H9 (cell line): Measurements from ENCODE around the gene OPHN1. TPM values are rescaled to one million over a fixed set of nuclear protein-coding genes. Genes with fewer than 3 reads are reported as not detected.

Experiments
- DNase-seq: peaks from one replicate; pipeline ENCODE4 v3.0.0-alpha.2; 2017
- H2AFZ ChIP-seq: one replicate; pipeline ENCODE4 v1.6.1; 2013; ENCODE audit warnings: mild to moderate bottlenecking, low read length, control low read depth, moderate library complexity
- H2AK5ac ChIP-seq: 2 replicates; pipeline ENCODE4 v1.6.1; 2013; ENCODE audit warnings: low read length, control low read depth, mixed read lengths; ENCODE audit not compliant: insufficient read length
- H2BK120ac ChIP-seq: one replicate; pipeline ENCODE4 v1.6.1; 2013; ENCODE audit warnings: low read depth, mild to moderate bottlenecking, low read length, control low read depth, inconsistent platforms; ENCODE audit not compliant: poor library complexity, severe bottlenecking
- H2BK12ac ChIP-seq: 2 replicates; pipeline ENCODE4 v1.6.1; 2013; ENCODE audit warnings: low read length, control low read depth, mixed read lengths, low read depth; ENCODE audit not compliant: insufficient read length
- H2BK15ac ChIP-seq: 2 replicates; pipeline ENCODE4 v1.6.1; 2013; ENCODE audit warnings: low read depth, low read length, control low read depth
- H2BK20ac ChIP-seq: one replicate; pipeline ENCODE4 v1.6.1; 2013; ENCODE audit warnings: low read depth, mild to moderate bottlenecking, low read length, control low read depth, inconsistent platforms; ENCODE audit not compliant: poor library complexity, severe bottlenecking
- H2BK5ac ChIP-seq: 2 replicates; pipeline ENCODE4 v1.6.1; 2013; ENCODE audit warnings: low read length, control low read depth, mixed read lengths; ENCODE audit not compliant: insufficient read length
- H3K14ac ChIP-seq: 2 replicates; pipeline ENCODE4 v1.6.1; 2013; ENCODE audit warnings: low read length, control low read depth; ENCODE audit not compliant: insufficient read depth
- H3K18ac ChIP-seq: 2 replicates; pipeline ENCODE4 v1.6.1; 2013; ENCODE audit warnings: low read depth, mild to moderate bottlenecking, mixed read lengths, low read length, control low read depth; ENCODE audit not compliant: insufficient read length
- H3K23ac ChIP-seq: 2 replicates; pipeline ENCODE4 v1.6.1; 2013; ENCODE audit warnings: low read length, control low read depth, mixed read lengths, low read depth; ENCODE audit not compliant: insufficient read length
- H3K23me2 ChIP-seq: 2 replicates; pipeline ENCODE4 v1.6.1; 2013; ENCODE audit warnings: low read depth, mild to moderate bottlenecking, mixed read lengths, low read length, control low read depth; ENCODE audit not compliant: insufficient read length, poor library complexity, severe bottlenecking
- H3K27ac ChIP-seq: 2 replicates; pipeline ENCODE4 v1.5.1; 2013; ENCODE audit warnings: low read length, control low read depth, mixed read lengths, low read depth; ENCODE audit not compliant: insufficient read length
- H3K27me3 ChIP-seq: 2 replicates; pipeline ENCODE4 v1.6.1; 2013; ENCODE audit warnings: low read length, control low read depth, inconsistent platforms; ENCODE audit not compliant: insufficient read depth
- H3K4ac ChIP-seq: 2 replicates; pipeline ENCODE4 v1.6.1; 2013; ENCODE audit warnings: low read depth, mild to moderate bottlenecking, control low read depth, inconsistent platforms, low read length, moderate library complexity
- H3K4me1 ChIP-seq: 2 replicates; pipeline ENCODE4 v1.6.1; 2013; ENCODE audit warnings: low read length, control low read depth, inconsistent platforms; ENCODE audit not compliant: insufficient read depth
- H3K4me2 ChIP-seq: 2 replicates; pipeline ENCODE4 v1.6.1; 2013; ENCODE audit warnings: low read length, control low read depth, mixed read lengths; ENCODE audit not compliant: insufficient read length, insufficient read depth
- H3K56ac ChIP-seq: 2 replicates; pipeline ENCODE4 v1.6.1; 2013; ENCODE audit warnings: low read depth, mild to moderate bottlenecking, mixed read lengths, low read length, control low read depth; ENCODE audit not compliant: insufficient read length
- H3K79me1 ChIP-seq: 2 replicates; pipeline ENCODE4 v1.6.1; 2013; ENCODE audit warnings: low read depth, mild to moderate bottlenecking, moderate library complexity, low read length, control low read depth, inconsistent platforms; ENCODE audit not compliant: insufficient read depth, poor library complexity, severe bottlenecking
- H3K79me2 ChIP-seq: 2 replicates; pipeline ENCODE4 v1.6.1; 2013; ENCODE audit warnings: low read length, control low read depth, inconsistent platforms; ENCODE audit not compliant: insufficient read depth
- H3K9ac ChIP-seq: 2 replicates; pipeline ENCODE4 v1.6.1; 2013; ENCODE audit warnings: low read length, control low read depth, mixed read lengths; ENCODE audit not compliant: insufficient read length; ENCODE audit errors: extremely low read depth
- H3K9me3 ChIP-seq: one replicate; pipeline ENCODE4 v1.6.1; 2013; ENCODE audit warnings: low read depth, low read length, inconsistent platforms; ENCODE audit not compliant: control insufficient read depth
- H3T11ph ChIP-seq: one replicate; pipeline ENCODE4 v1.6.1; 2013; ENCODE audit warnings: mild to moderate bottlenecking, low read length, control low read depth, inconsistent platforms
- H4K20me1 ChIP-seq: one replicate; pipeline ENCODE4 v1.6.1; 2013; ENCODE audit not compliant: control insufficient read depth, insufficient read length, insufficient read depth
- H4K5ac ChIP-seq: 2 replicates; pipeline ENCODE4 v1.6.1; 2013; ENCODE audit warnings: low read depth, mild to moderate bottlenecking, mixed read lengths, low read length, control low read depth; ENCODE audit not compliant: insufficient read length
- H4K8ac ChIP-seq: replicated peaks from 2 replicates; pipeline ENCODE4 v1.6.1; 2013; ENCODE audit warnings: low read length, control low read depth, mixed read lengths, low read depth; ENCODE audit not compliant: insufficient read length
- H4K91ac ChIP-seq: 2 replicates; pipeline ENCODE4 v1.6.1; 2013; ENCODE audit warnings: low read depth, mild to moderate bottlenecking, moderate library complexity, mixed read lengths, low read length, control low read depth; ENCODE audit not compliant: insufficient read length
- H3K27ac Mint-ChIP-seq, 3 experiments: 2 replicates in 2 of 3; 3 replicates in 1 of 3; pipeline ENCODE4 v1.8.0; 2020 to 2021; ENCODE audit warnings: mixed read lengths in 3 of 3, mild to moderate bottlenecking in 1 of 3, moderate library complexity in 1 of 3
- H3K27me3 Mint-ChIP-seq: 2 replicates; pipeline ENCODE4 v1.8.0; 2021; ENCODE audit warnings: low read depth, mild to moderate bottlenecking, moderate library complexity, mixed read lengths
- H3K36me3 Mint-ChIP-seq, 3 experiments: 2 replicates in 2 of 3; 3 replicates in 1 of 3; pipeline ENCODE4 v1.8.0; 2020 to 2021; ENCODE audit warnings: low read depth in 3 of 3, mixed read lengths in 3 of 3; ENCODE audit not compliant: insufficient read depth in 1 of 3
- H3K4me1 Mint-ChIP-seq, 2 experiments: 2 replicates each; pipeline ENCODE4 v1.8.0; 2020; ENCODE audit warnings: mixed read lengths in 2 of 2
- H3K4me3 Mint-ChIP-seq, 2 experiments: 2 replicates in 1 of 2; 3 replicates in 1 of 2; pipeline ENCODE4 v1.8.0; 2020 to 2021; ENCODE audit warnings: mild to moderate bottlenecking in 2 of 2, mixed read lengths in 2 of 2, moderate library complexity in 1 of 2
- H3K9me3 Mint-ChIP-seq, 2 experiments: 2 replicates in 1 of 2; 3 replicates in 1 of 2; pipeline ENCODE4 v1.8.0; 2020; ENCODE audit warnings: mild to moderate bottlenecking in 2 of 2, mixed read lengths in 2 of 2, moderate library complexity in 1 of 2
- CTCF ChIP-seq: fragments of 200-600 bp; sonication (generic); conservative IDR thresholded peaks from 3 replicates; pipeline ENCODE4 v1.8.0; 2021; ENCODE audit warnings: antibody characterized with exemption, mild to moderate bottlenecking
- WGBS: extraction: QIAGEN DNeasy Blood & Tissue Kit; methylation state at CpG from one replicate; pipeline ENCODE4 v1.1.7; 2013; ENCODE audit warnings: missing lambda C conversion rate, low lambda C conversion rate, mixed read lengths; ENCODE audit not compliant: insufficient read length; ENCODE audit errors: extremely low coverage; 5-methylcytosine and 5-hydroxymethylcytosine counted together
- total RNA-seq: library from RNA; stranded (reverse); gene quantifications from 2 replicates; pipeline ENCODE4 v1.2.1, GENCODE V29; 2021

Gene OPHN1
- total RNA-seq, 1 experiment from 2014 or later = 1.5 TPM

GRCh38 chrX:68203646-68204045 is 229.6 kb downstream of the OPHN1 start:
- Histone ChIP-seq H3K23ac (no peak overlapping the region), H3K4ac (no peak overlapping the region), H3K4me1 (no peaks in the 10 kb centered on the region), H2BK120ac (no peak overlapping the region), H4K20me1 (no peaks in the 10 kb centered on the region), H3K27me3 (no peaks in the 10 kb centered on the region), H2AFZ (no peak overlapping the region), H2BK20ac (no peak overlapping the region), H3K14ac (no peak overlapping the region), H3K56ac (no peak overlapping the region), H2BK15ac (no peak overlapping the region), H2AK5ac (no peak overlapping the region), H3K9ac (no peak overlapping the region), H2BK12ac (no peak overlapping the region), H3K79me1 (no peaks in the 10 kb centered on the region), H3K9me3 (peaks cover 37% of the 10 kb centered on the region), H3K18ac (no peak overlapping the region), H4K5ac (no peak overlapping the region), H4K91ac (no peak overlapping the region), H4K8ac (no peak overlapping the region), H2BK5ac (no peak overlapping the region), H3K4me2 (no peak overlapping the region), H3K23me2 (no peaks in the 10 kb centered on the region), H3K27ac (no peak overlapping the region), H3T11ph (no peak overlapping the region), H3K79me2 (no peaks in the 10 kb centered on the region)
- no peak for TF ChIP-seq CTCF
- H3K4me3 Mint-ChIP-seq = no peak overlapping the region
- no peaks in the 10 kb centered on the region for H3K4me1 Mint-ChIP-seq
- WGBS = no CpG with 5 or more reads among the region's 2 CpGs
- H3K36me3 Mint-ChIP-seq = peaks cover 0 to 7% (median 2%) of the 10 kb centered on the region in 3 experiments; a peak in 2 of 7 replicates
- H3K27me3 Mint-ChIP-seq = no peaks in the 10 kb centered on the region
- DNase-seq = no peak
- no peak overlapping the region for H3K27ac Mint-ChIP-seq
- peaks cover 68 to 71% of the 10 kb centered on the region in 2 experiments for H3K9me3 Mint-ChIP-seq
